ENCODE measurements around the gene MYO5A.

Gene MYO5A

DNA sequence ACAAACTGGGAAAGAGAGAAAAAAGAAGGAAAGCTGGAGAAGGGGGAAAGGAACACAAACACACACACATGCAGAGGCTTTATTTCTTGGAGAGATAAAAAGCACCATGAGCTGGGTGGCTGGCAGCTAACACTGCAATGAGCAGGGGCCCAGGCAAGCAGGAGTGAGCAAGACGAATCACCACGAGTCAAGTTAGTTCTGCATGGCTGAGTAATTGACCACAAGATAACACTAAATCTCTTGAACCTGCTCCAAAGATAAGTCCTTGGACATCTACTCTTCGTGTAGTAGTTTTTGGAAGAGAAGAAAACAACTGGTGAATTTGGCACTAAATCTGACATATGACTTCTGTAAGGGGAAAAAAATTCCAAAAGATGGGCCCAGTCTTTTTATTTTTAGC lies 100.9 kb downstream of the MYO5A start:
- no peak for TF ChIP-seq CTCF (IDR thresholded peaks at IDR 0.05; ENCODE audit: low read depth, low read length)
- H3K4me3 ChIP-seq (ENCODE audit: low read depth, low read length), result no peak overlapping the region

DNA sequence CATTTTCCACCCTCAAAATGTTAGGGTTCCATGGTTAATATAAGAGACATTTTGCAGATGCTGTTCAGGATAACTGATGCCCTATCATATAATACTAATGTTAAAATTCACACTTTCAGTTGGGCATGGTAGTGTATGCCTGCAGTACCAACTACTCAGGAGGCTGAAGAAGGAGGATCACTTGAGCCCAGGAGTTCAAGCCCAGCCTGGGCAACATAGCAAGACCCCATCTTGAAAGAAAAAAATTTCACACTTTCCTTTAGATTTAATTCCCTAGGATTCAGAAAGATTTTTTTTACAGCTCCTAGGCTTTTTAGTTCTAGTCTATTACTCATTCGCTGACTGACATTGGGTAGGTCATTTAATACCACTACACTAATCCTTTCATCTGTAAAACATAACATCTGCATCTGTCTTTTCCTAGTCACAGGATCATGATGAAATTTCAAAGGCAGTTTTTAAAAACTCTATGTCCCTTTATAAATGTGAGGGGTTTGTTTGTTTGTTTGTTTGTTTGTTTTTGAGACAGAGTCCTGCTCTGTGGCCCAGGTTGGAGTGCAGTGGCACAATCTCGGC lies 103.7 kb downstream of the MYO5A start:
- no peak overlapping the region for H3K4me3 ChIP-seq (ENCODE audit: low read depth, low read length)
- TF ChIP-seq CTCF (IDR thresholded peaks at IDR 0.05; ENCODE audit: low read depth, low read length), result no peak

- no peak for TF ChIP-seq CTCF (IDR thresholded peaks at IDR 0.05; ENCODE audit: low read depth, low read length)
- no peak overlapping the region for H3K4me3 ChIP-seq (ENCODE audit: low read depth, low read length)
Measured at GRCh38 chr15:52423852-52424251, 104.8 kb downstream of the MYO5A start.

DNA sequence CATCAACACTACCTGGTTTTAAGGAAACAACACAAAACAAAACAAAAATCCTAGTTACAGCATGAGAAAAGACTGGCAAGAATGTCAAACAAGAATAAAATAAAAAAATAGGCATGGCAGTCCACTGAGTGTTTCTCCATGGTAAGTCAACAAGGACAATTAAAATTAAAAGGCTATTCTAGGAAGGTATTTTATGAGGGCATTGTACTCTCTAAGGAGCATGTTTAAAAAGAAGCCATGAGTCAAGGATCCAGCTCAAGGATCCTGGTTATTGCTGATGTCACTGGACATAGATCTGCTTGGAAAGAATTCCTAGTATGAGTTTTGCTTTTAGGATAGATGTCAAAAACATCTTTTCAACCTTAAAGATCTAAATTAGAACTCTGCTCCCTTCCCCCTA lies 106.7 kb downstream of the MYO5A start:
- H3K4me3 ChIP-seq (ENCODE audit: low read depth, low read length), result no peak overlapping the region
- TF ChIP-seq CTCF (IDR thresholded peaks at IDR 0.05; ENCODE audit: low read depth, low read length), result no peak

- H3K4me3 ChIP-seq (ENCODE audit: low read depth, low read length), result no peak overlapping the region
- no peak for TF ChIP-seq CTCF (IDR thresholded peaks at IDR 0.05; ENCODE audit: low read depth, low read length)
Measured at GRCh38 chr15:52421029-52421428, 107.7 kb downstream of the MYO5A start.

- no peak for TF ChIP-seq CTCF (IDR thresholded peaks at IDR 0.05; ENCODE audit: low read depth, low read length)
- no peak overlapping the region for H3K4me3 ChIP-seq (ENCODE audit: low read depth, low read length)
Measured at GRCh38 chr15:52419494-52419893, 109.2 kb downstream of the MYO5A start.

DNA sequence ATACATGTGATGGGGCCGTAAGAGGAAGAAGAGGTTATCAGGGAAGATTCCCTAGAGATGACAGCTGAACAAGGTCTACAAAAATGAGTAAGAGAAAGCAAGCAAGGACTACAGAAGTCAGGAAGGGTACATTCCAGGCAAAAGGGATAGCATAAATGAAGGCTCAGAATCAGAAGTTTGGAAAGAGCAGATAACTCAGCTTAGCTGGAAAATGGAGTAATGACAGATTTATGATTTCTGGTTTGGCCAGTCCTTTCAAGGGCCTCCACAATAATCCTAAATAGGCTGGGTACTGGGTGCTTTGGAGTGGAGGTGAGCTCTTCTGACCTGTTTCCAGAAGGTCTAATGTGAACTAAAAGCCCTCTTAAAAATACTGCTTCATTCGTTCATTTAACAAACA lies 110.7 kb downstream of the MYO5A start:
- no peak overlapping the region for H3K4me3 ChIP-seq (ENCODE audit: low read depth, low read length)
- TF ChIP-seq CTCF (IDR thresholded peaks at IDR 0.05; ENCODE audit: low read depth, low read length), result no peak

Measured in WI38 (cell line).